Body of pancreas (tissue), 4 donors: ENCODE measurements around the gene TPPP3. TPM values are rescaled to one million over a fixed set of nuclear protein-coding genes. Genes with fewer than 3 reads are reported as not detected.
"Not testable (repeated sequence)": the region's sequence is repeated elsewhere in the genome, so short reads cannot be mapped to it uniquely, and the experiment has no call there.

Experiments
- ATAC-seq: fragments of 150-250 bp; one replicate; pipeline ENCODE4 v1.9.1; 2016
- DNase-seq, 4 donors: peaks; one replicate each; pipeline ENCODE4 v3.0.0-alpha.2; 2019
- H3K27ac ChIP-seq, 4 donors: fragments of 200-600 bp; sonication (generic); 1 replicate in 3 of 4; 2 replicates in 1 of 4; pipeline versions ENCODE4 v1.5.1 to v1.6.1; 2016 to 2019; ENCODE audit warnings: mild to moderate bottlenecking in 1 of 4, mixed read lengths in 1 of 4, moderate library complexity in 1 of 4
- H3K27me3 ChIP-seq, 2 donors: fragments of 200-600 bp; sonication (generic); one replicate each; pipeline ENCODE4 v1.6.0; 2016; ENCODE audit warnings: mild to moderate bottlenecking in 1 of 2
- H3K36me3 ChIP-seq, 2 donors: fragments of 200-600 bp; sonication (generic); replicated peaks in 1 of 2; 2 replicates each; pipeline ENCODE4 v1.5.1; 2016; ENCODE audit warnings: low read depth in 2 of 2; ENCODE audit not compliant: insufficient read depth in 1 of 2
- H3K4me1 ChIP-seq: fragments of 200-600 bp; sonication (generic); one replicate; pipeline ENCODE4 v1.6.0; 2016
- H3K4me3 ChIP-seq, 2 donors: fragments of 200-600 bp; sonication (generic); 1 replicate in 1 of 2; 2 replicates in 1 of 2; pipeline ENCODE4 v1.5.1; 2016 to 2019
- H3K9me3 ChIP-seq, 3 donors: fragments of 200-600 bp; sonication (generic); 1 replicate in 2 of 3; 2 replicates in 1 of 3; pipeline ENCODE4 v1.5.1; 2016
- CTCF ChIP-seq, 7 experiments: fragments of 450-650 bp in 4 of 7; fragments of 200-600 bp in 3 of 7; sonication (generic) in 3 of 7; IDR thresholded peaks; one replicate each; pipeline ENCODE4 v1.5.1; 2016 to 2019; ENCODE audit warnings: antibody characterized with exemption in 7 of 7
- POLR2A ChIP-seq, 3 donors: fragments of 450-650 bp; IDR thresholded peaks; one replicate each; pipeline ENCODE4 v1.6.1; 2016; ENCODE audit warnings: antibody characterized with exemption in 3 of 3, mild to moderate bottlenecking in 2 of 3
- WGBS, 2 donors: methylation state at CpG; one replicate each; pipeline ENCODE4 v1.1.5; 2017; 5-methylcytosine and 5-hydroxymethylcytosine counted together
- intact Hi-C: fragments of 100-400 bp; cut with DNase I; formaldehyde crosslinking; loops from one replicate; pipeline ENCODE4 v1.15.1; 2023
- total RNA-seq, 2 donors: library from RNA; depleted of rRNA; stranded (reverse); fragments of >200 nt; gene quantifications; one replicate each; pipeline ENCODE4 v1.1.0, GENCODE V29; 2016

The TPPP3 gene
- total RNA-seq, 2 donors from 2014 or later, result 11.2 to 30.0 TPM

GRCh38 chr16:67357561-67357960 lies 35.7 kb downstream of the TPPP3 start:
- intact Hi-C loops, result no loop called here
- 54 to 56% methylated on average over 4 of the region's 4 CpGs for WGBS, 2 donors
- Histone ChIP-seq H3K9me3 (no peaks in the 10 kb centered on the region), H3K27me3 (no peaks in the 10 kb centered on the region), H3K27ac (no peak overlapping the region), H3K36me3 (no peaks in the 10 kb centered on the region), H3K4me3 (no peak overlapping the region), H3K4me1 (no peaks in the 10 kb centered on the region)
- TF ChIP-seq CTCF (IDR thresholded peaks at IDR 0.05) (no peak), POLR2A (IDR thresholded peaks at IDR 0.05) (no peak)
- ATAC-seq (no peak), DNase-seq (no peak)

GRCh38 chr16:67356396-67356795 lies 36.9 kb downstream of the TPPP3 start:
- TF ChIP-seq CTCF (IDR thresholded peaks at IDR 0.05) (no peak), POLR2A (IDR thresholded peaks at IDR 0.05) (no peak)
- no peak for DNase-seq
- Histone ChIP-seq H3K36me3 (no peaks in the 10 kb centered on the region), H3K9me3 (no peaks in the 10 kb centered on the region), H3K27me3 (no peaks in the 10 kb centered on the region), H3K4me3 (no peak overlapping the region), H3K4me1 (no peaks in the 10 kb centered on the region), H3K27ac (no peak overlapping the region)
- intact Hi-C loops, result no loop called here
- WGBS, 2 donors, result 78 to 83% methylated on average over 3 of the region's 3 CpGs
- ATAC-seq, result no peak

- 90 to 96% methylated on average over 3 of the region's 3 CpGs for WGBS, 2 donors
- H3K4me3 ChIP-seq, H3K9me3 ChIP-seq, intact Hi-C loops, ATAC-seq, H3K27me3 ChIP-seq, H3K27ac ChIP-seq, H3K4me1 ChIP-seq, H3K36me3 ChIP-seq, DNase-seq: not testable (repeated sequence)
Measured at GRCh38 chr16:67352463-67352862, 40.8 kb downstream of the TPPP3 start.

GRCh38 chr16:67350324-67350723 lies 43.0 kb downstream of the TPPP3 start:
- no peaks in the 10 kb centered on the region for H3K4me1 ChIP-seq
- H3K27ac ChIP-seq, result no peak overlapping the region
- H3K36me3 ChIP-seq, result no peaks in the 10 kb centered on the region
- intact Hi-C loops, result no loop called here
- no peaks in the 10 kb centered on the region for H3K27me3 ChIP-seq
- 91 to 100% methylated on average over 1 of the region's 1 CpG for WGBS, 2 donors
- H3K9me3 ChIP-seq, result no peaks in the 10 kb centered on the region
- DNase-seq (no peak), ATAC-seq (no peak)
- TF ChIP-seq CTCF (IDR thresholded peaks at IDR 0.05) (no peak), POLR2A (IDR thresholded peaks at IDR 0.05) (no peak)
- no peak overlapping the region for H3K4me3 ChIP-seq

GRCh38 chr16:67349172-67349571 lies 44.1 kb downstream of the TPPP3 start:
- intact Hi-C loops, result no loop called here

More at GRCh38 chr16:67349172-67349571, 44.1 kb downstream of the TPPP3 start:
- Histone ChIP-seq H3K36me3 (no peaks in the 10 kb centered on the region), H3K4me1 (no peaks in the 10 kb centered on the region), H3K27me3 (no peaks in the 10 kb centered on the region), H3K4me3 (no peak overlapping the region), H3K9me3 (no peaks in the 10 kb centered on the region), H3K27ac (no peak overlapping the region)
- ATAC-seq (no peak), DNase-seq (no peak)
- TF ChIP-seq CTCF (IDR thresholded peaks at IDR 0.05) (peak in 5 of 7 experiments; percentile 15 to 36 (median 27)), POLR2A (IDR thresholded peaks at IDR 0.05) (no peak)
